ENCODE measurements around the gene PLOD1.

The PLOD1 gene

DNA sequence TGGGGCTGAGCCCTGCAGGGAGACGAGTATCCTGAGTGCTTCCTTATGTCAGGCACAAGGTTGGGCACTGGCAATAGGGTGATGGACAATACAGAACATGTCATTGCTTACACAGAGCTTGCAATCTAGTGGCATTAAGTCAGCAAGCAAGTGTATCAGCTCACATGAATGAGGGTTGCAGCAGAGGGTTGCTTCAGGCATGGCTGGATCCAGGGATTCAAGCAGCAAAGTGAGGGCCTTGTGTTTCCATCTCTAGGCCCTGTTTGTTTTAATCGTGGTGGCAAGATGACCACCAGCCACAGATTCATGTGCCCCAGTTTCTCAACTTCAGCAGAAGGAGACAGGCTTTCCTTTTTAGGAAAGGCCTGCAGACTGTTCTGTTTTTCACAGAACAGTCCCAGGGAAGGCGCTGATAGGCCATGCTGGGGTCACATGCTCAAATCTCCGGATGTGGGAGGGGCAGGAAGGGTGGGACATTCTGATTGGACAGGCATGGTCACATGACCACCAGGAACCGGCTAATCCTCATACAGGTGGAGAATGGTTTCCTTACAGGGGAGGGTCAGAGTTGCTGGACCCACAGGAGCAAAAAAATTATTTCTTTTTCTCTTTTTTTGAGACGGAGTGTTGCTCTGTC, 14.4 kb downstream of the PLOD1 start (continued):
- TF ChIP-seq, protein P1, sequence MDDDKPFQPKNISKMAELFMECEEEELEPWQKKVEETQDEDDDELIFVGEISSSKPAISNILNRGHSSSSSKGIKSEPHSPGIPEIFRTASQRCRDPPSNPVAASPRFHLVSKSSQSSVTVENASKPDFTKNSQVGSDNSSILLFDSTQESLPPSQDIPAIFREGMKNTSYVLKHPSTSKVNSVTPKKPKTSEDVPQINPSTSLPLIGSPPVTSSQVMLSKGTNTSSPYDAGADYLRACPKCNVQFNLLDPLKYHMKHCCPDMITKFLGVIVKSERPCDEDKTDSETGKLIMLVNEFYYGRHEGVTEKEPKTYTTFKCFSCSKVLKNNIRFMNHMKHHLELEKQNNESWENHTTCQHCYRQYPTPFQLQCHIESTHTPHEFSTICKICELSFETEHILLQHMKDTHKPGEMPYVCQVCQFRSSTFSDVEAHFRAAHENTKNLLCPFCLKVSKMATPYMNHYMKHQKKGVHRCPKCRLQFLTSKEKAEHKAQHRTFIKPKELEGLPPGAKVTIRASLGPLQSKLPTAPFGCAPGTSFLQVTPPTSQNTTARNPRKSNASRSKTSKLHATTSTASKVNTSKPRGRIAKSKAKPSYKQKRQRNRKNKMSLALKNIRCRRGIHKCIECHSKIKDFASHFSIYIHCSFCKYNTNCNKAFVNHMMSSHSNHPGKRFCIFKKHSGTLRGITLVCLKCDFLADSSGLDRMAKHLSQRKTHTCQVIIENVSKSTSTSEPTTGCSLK (tag by site-specific recombination; IDR thresholded peaks at IDR 0.05) = no peak
- TF ChIP-seq ZNF16 (tag by site-specific recombination; IDR thresholded peaks at IDR 0.05; ENCODE audit: low read depth) (no peak), ZNF600 (tag by site-specific recombination; IDR thresholded peaks at IDR 0.05) (no peak), ZBTB48 (tag by site-specific recombination; IDR thresholded peaks at IDR 0.05) (no peak), ZNF843 (tag by site-specific recombination; IDR thresholded peaks at IDR 0.05) (no peak), ZNF791 (tag by site-specific recombination; IDR thresholded peaks at IDR 0.05) (no peak)
- TF ChIP-seq, protein P2, sequence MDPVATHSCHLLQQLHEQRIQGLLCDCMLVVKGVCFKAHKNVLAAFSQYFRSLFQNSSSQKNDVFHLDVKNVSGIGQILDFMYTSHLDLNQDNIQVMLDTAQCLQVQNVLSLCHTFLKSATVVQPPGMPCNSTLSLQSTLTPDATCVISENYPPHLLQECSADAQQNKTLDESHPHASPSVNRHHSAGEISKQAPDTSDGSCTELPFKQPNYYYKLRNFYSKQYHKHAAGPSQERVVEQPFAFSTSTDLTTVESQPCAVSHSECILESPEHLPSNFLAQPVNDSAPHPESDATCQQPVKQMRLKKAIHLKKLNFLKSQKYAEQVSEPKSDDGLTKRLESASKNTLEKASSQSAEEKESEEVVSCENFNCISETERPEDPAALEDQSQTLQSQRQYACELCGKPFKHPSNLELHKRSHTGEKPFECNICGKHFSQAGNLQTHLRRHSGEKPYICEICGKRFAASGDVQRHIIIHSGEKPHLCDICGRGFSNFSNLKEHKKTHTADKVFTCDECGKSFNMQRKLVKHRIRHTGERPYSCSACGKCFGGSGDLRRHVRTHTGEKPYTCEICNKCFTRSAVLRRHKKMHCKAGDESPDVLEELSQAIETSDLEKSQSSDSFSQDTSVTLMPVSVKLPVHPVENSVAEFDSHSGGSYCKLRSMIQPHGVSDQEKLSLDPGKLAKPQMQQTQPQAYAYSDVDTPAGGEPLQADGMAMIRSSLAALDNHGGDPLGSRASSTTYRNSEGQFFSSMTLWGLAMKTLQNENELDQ (tag by site-specific recombination; IDR thresholded peaks at IDR 0.05; ENCODE audit: low read depth) = no peak

DNA sequence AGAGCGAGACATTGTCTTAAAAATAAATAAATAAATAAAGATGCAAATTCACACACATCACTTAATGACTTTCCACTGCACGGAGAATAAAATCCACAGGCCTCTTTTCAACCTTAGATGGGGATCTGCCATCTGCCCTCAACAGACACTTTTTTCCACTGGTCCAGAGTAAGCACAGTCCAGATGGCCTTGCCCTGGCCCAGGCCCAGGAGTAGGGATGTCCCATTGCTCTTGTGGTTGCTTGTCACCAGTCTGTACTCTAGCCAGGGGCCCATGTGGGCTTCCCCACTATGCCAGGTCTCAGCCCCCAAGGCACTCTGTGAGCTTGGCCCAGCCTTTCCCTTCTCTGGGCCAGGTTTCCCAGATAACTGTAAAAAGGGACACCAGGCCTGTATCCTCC, 17.4 kb downstream of the PLOD1 start:
- ChIA-PET POLR2A (no interaction called here), CTCF (interaction anchor here (0.7 kb wide), 1 partner anchor 22 kb away, joined by 3 read pairs; no protein-coding TSS in a partner anchor)
- no peak overlapping the region for H3K4me3 ChIP-seq (ENCODE audit: low read depth, low read length)
- peaks cover 6 to 77% of the 10 kb centered on the region in 2 experiments; a peak in 2 of 3 replicates for H3K36me3 ChIP-seq (ENCODE audit: control insufficient read depth in 2 of 2, insufficient read depth in 1 of 2, low read length in 2 of 2)
- H3K9me3 ChIP-seq (ENCODE audit: control insufficient read depth, insufficient read depth, low read depth, low read length) = no peaks in the 10 kb centered on the region
- H3K27ac ChIP-seq (ENCODE audit: extremely low read depth, low read depth, low read length) = no peak overlapping the region
- no peaks in the 10 kb centered on the region for H3K4me1 ChIP-seq (ENCODE audit: control insufficient read depth, insufficient read depth, low read length)
- TF ChIP-seq, protein P3, sequence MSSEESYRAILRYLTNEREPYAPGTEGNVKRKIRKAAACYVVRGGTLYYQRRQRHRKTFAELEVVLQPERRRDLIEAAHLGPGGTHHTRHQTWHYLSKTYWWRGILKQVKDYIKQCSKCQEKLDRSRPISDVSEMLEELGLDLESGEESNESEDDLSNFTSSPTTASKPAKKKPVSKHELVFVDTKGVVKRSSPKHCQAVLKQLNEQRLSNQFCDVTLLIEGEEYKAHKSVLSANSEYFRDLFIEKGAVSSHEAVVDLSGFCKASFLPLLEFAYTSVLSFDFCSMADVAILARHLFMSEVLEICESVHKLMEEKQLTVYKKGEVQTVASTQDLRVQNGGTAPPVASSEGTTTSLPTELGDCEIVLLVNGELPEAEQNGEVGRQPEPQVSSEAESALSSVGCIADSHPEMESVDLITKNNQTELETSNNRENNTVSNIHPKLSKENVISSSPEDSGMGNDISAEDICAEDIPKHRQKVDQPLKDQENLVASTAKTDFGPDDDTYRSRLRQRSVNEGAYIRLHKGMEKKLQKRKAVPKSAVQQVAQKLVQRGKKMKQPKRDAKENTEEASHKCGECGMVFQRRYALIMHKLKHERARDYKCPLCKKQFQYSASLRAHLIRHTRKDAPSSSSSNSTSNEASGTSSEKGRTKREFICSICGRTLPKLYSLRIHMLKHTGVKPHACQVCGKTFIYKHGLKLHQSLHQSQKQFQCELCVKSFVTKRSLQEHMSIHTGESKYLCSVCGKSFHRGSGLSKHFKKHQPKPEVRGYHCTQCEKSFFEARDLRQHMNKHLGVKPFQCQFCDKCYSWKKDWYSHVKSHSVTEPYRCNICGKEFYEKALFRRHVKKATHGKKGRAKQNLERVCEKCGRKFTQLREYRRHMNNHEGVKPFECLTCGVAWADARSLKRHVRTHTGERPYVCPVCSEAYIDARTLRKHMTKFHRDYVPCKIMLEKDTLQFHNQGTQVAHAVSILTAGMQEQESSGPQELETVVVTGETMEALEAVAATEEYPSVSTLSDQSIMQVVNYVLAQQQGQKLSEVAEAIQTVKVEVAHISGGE (tag by site-specific recombination; conservative IDR thresholded peaks at IDR 0.05; ENCODE audit: low read depth) = no peak
- TF ChIP-seq, protein P4, sequence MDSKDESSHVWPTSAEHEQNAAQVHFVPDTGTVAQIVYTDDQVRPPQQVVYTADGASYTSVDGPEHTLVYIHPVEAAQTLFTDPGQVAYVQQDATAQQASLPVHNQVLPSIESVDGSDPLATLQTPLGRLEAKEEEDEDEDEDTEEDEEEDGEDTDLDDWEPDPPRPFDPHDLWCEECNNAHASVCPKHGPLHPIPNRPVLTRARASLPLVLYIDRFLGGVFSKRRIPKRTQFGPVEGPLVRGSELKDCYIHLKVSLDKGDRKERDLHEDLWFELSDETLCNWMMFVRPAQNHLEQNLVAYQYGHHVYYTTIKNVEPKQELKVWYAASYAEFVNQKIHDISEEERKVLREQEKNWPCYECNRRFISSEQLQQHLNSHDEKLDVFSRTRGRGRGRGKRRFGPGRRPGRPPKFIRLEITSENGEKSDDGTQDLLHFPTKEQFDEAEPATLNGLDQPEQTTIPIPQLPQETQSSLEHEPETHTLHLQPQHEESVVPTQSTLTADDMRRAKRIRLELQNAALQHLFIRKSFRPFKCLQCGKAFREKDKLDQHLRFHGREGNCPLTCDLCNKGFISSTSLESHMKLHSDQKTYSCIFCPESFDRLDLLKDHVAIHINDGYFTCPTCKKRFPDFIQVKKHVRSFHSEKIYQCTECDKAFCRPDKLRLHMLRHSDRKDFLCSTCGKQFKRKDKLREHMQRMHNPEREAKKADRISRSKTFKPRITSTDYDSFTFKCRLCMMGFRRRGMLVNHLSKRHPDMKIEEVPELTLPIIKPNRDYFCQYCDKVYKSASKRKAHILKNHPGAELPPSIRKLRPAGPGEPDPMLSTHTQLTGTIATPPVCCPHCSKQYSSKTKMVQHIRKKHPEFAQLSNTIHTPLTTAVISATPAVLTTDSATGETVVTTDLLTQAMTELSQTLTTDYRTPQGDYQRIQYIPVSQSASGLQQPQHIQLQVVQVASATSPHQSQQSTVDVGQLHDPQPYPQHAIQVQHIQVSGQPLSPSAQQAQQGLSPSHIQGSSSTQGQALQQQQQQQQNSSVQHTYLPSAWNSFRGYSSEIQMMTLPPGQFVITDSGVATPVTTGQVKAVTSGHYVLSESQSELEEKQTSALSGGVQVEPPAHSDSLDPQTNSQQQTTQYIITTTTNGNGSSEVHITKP (tag by site-specific recombination; IDR thresholded peaks at IDR 0.05) = peak; percentile 34; the same call in 1 of the 2 replicates
